ENCODE measurements around the gene POLA1. TPM values are rescaled to one million over a fixed set of nuclear protein-coding genes. Genes with fewer than 3 reads are reported as not detected.

The POLA1 gene
- total and polyA plus RNA-seq, 12 donors = 2.2 to 11.0 (median 5.9) TPM

- Histone ChIP-seq H3K27me3 (peaks cover 38% of the 10 kb centered on the region), H3K4me3 (no peak overlapping the region), H3K27ac (no peak overlapping the region), H3K4me1 (replicated peaks in 1 of 2) (no peaks in the 10 kb centered on the region), H3K36me3 (replicated peaks in 1 of 2) (no peaks in the 10 kb centered on the region), H3K9me3 (replicated peaks in 1 of 3) (no peaks in the 10 kb centered on the region)
- TF ChIP-seq POLR2A (IDR thresholded peaks at IDR 0.05) (no peak), CTCF (IDR thresholded peaks at IDR 0.05) (no peak)
- WGBS, 4 donors = 41 to 47% (median 44%) methylated on average over 6 of the region's 6 CpGs
- intact Hi-C loops (cut with DNase I) = no loop called here
- no peak for DNase-seq
Measured at GRCh38 chrX:25026576-25026975, 332.9 kb downstream of the POLA1 start.

GRCh38 chrX:25028726-25029125 is 335.0 kb downstream of the POLA1 start:
- H3K36me3 ChIP-seq (replicated peaks in 1 of 2) = no peaks in the 10 kb centered on the region
- no peaks in the 10 kb centered on the region for H3K4me1 ChIP-seq (replicated peaks in 1 of 2)
- intact Hi-C loops (cut with DNase I) = no loop called here
- DNase-seq = no peak
- 69 to 82% (median 77%) methylated on average over 7 of the region's 7 CpGs for WGBS, 4 donors
- no peak for TF ChIP-seq POLR2A (IDR thresholded peaks at IDR 0.05)
- TF ChIP-seq CTCF (IDR thresholded peaks at IDR 0.05) = no peak
- H3K9me3 ChIP-seq (replicated peaks in 1 of 3) = no peaks in the 10 kb centered on the region
- H3K4me3 ChIP-seq = no peak overlapping the region
- H3K27ac ChIP-seq = no peak overlapping the region
- peaks cover 23% of the 10 kb centered on the region for H3K27me3 ChIP-seq

GRCh38 chrX:25029288-25029825 is 335.6 kb downstream of the POLA1 start:
- intact Hi-C loops (cut with DNase I) = no loop called here

GRCh38 chrX:25034889-25035288 is 341.2 kb downstream of the POLA1 start:
- 72 to 89% (median 84%) methylated on average over 2 to 3 of the region's 3 CpGs for whole genome bisulfite sequencing, 4 donors

More at GRCh38 chrX:25029288-25029825, 335.6 kb downstream of the POLA1 start:
- no peaks in the 10 kb centered on the region for H3K9me3 ChIP-seq (replicated peaks in 1 of 3)
- WGBS, 4 donors = 81 to 86% (median 85%) methylated on average over 16 of the region's 16 CpGs
- no peak for DNase-seq
- H3K4me1 ChIP-seq (replicated peaks in 1 of 2) = no peaks in the 10 kb centered on the region
- H3K36me3 ChIP-seq (replicated peaks in 1 of 2) = no peaks in the 10 kb centered on the region
- H3K27me3 ChIP-seq = peaks cover 17% of the 10 kb centered on the region
- H3K4me3 ChIP-seq = no peak overlapping the region
- TF ChIP-seq CTCF (IDR thresholded peaks at IDR 0.05) (no peak), POLR2A (IDR thresholded peaks at IDR 0.05) (no peak)
- H3K27ac ChIP-seq = no peak overlapping the region

More at GRCh38 chrX:25034889-25035288, 341.2 kb downstream of the POLA1 start:
- TF ChIP-seq CTCF (IDR thresholded peaks at IDR 0.05) (no peak), POLR2A (IDR thresholded peaks at IDR 0.05) (no peak)
- intact Hi-C loops (cut with DNase I) = no loop called here
- no peaks in the 10 kb centered on the region for H3K4me1 ChIP-seq (replicated peaks in 1 of 2)
- H3K4me3 ChIP-seq = no peak overlapping the region
- no peaks in the 10 kb centered on the region for H3K9me3 ChIP-seq (replicated peaks in 1 of 3)
- H3K27me3 ChIP-seq = peaks cover 6% of the 10 kb centered on the region
- H3K27ac ChIP-seq = no peak overlapping the region
- no peaks in the 10 kb centered on the region for H3K36me3 ChIP-seq (replicated peaks in 1 of 2)
- no peak for DNase-seq

Data from adrenal gland (tissue), 12 donors.